HepG2 (cell line): ENCODE data around the gene SCGB1C2. TPM values are rescaled to one million over a fixed set of nuclear protein-coding genes. Genes with fewer than 3 reads are reported as not detected.

Experiments used
- ATAC-seq: fragments of 200-7000 bp; cut with Tn5 transposase; 3 replicates; pipeline ENCODE4 v1.9.1; 2020; ENCODE audit warnings: mild to moderate bottlenecking, moderate library complexity
- BruUV-seq: library from RNA; stranded (reverse); fragments of 400-500 nt; replicated peaks from 2 replicates; lab custom pipeline; 2021; lab: Mats Ljungman, UMichigan
- CTCF ChIA-PET: fragments of 300-600 bp; formaldehyde crosslinking; extraction: SDS; loops from one replicate; lab custom pipeline; 2021; ENCODE audit warnings: low total read pairs, inconsistent platforms, low intra/inter-chr PET ratio; lab: Yijun Ruan, JAX
- POLR2A ChIA-PET: fragments of 350-600 bp; sonication (Branson Sonifier 250); formaldehyde crosslinking; loops from one replicate; lab custom pipeline; 2020; ENCODE audit warnings: antibody characterized with exemption, inconsistent platforms; lab: Yijun Ruan, JAX
- DNase-seq: peaks from one replicate; pipeline ENCODE4 v3.0.0-alpha.2; 2015; ENCODE audit warnings: low spot score
- FAIRE-seq: peaks from 3 replicates; lab custom pipeline; 2011; peaks lifted over from hg19 to GRCh38; lab: Jason Lieb, UNC
- H2AFZ ChIP-seq: one replicate; pipeline ENCODE4 v1.6.1; 2011; ENCODE audit warnings: low read length, inconsistent platforms
- H3K27ac ChIP-seq: fragments of 300-600 bp; 3 replicates; pipeline ENCODE4 v1.8.0; 2011; ENCODE audit warnings: mixed run types, mild to moderate bottlenecking, mixed read lengths, low read length, inconsistent platforms; ENCODE audit not compliant: insufficient read depth; ENCODE audit errors: extremely low read length
- H3K27me3 ChIP-seq, 2 experiments: fragments of 200-600 bp in 1 of 2; 2 replicates in 1 of 2; 3 replicates in 1 of 2; pipeline versions ENCODE4 v1.6.0 to v1.8.0; 2011; ENCODE audit warnings: low read length in 2 of 2, mild to moderate bottlenecking in 2 of 2, moderate library complexity in 2 of 2, inconsistent platforms in 1 of 2; ENCODE audit not compliant: insufficient read depth in 2 of 2, control insufficient read depth in 1 of 2
- H3K36me3 ChIP-seq, 2 experiments: fragments of 200-600 bp in 1 of 2; replicated peaks in 1 of 2; 2 replicates in 1 of 2; 3 replicates in 1 of 2; pipeline versions ENCODE4 v1.5.1 to v1.8.0; 2011; ENCODE audit warnings: low read length in 2 of 2, inconsistent platforms in 1 of 2; ENCODE audit not compliant: insufficient read depth in 2 of 2, control insufficient read depth in 1 of 2
- H3K4me1 ChIP-seq: 2 replicates; pipeline ENCODE4 v1.5.1; 2012; ENCODE audit warnings: low read length, inconsistent platforms; ENCODE audit not compliant: insufficient read depth
- H3K4me2 ChIP-seq: 2 replicates; pipeline ENCODE4 v1.6.0; 2011; ENCODE audit warnings: low read depth, low read length, inconsistent platforms
- H3K4me3 ChIP-seq, 3 experiments: fragments of 200-600 bp in 1 of 3; sonication (generic), shearing (Covaris generic) in 1 of 3; replicated peaks in 1 of 3; 2 replicates each; pipeline ENCODE4 v1.5.1; 2011 to 2016; ENCODE audit warnings: low read length in 3 of 3, inconsistent platforms in 2 of 3, low read depth in 2 of 3, mild to moderate bottlenecking in 2 of 3, control low read depth in 1 of 3, mixed read lengths in 1 of 3; ENCODE audit not compliant: insufficient read depth in 1 of 3
- H3K79me2 ChIP-seq: one replicate; pipeline ENCODE4 v1.6.1; 2011; ENCODE audit warnings: low read length, inconsistent platforms; ENCODE audit not compliant: insufficient read depth
- H3K9ac ChIP-seq: 2 replicates; pipeline ENCODE4 v1.6.0; 2011; ENCODE audit warnings: mild to moderate bottlenecking, low read depth, low read length, inconsistent platforms; ENCODE audit not compliant: insufficient read depth
- H3K9me3 ChIP-seq: 2 replicates; pipeline ENCODE4 v1.5.1; 2012; ENCODE audit warnings: mild to moderate bottlenecking, low read length
- H4K20me1 ChIP-seq: 2 replicates; pipeline ENCODE4 v1.6.0; 2011; ENCODE audit warnings: inconsistent platforms, mild to moderate bottlenecking, low read length, moderate library complexity; ENCODE audit not compliant: insufficient read depth
- GLI4 ChIP-seq: sonication (generic); formaldehyde crosslinking; IDR thresholded peaks from 2 replicates; pipeline ENCODE4 v1.5.1; 2020; ENCODE audit warnings: missing genetic modification reagents, mild to moderate bottlenecking, moderate library complexity, borderline replicate concordance
- KAT8 ChIP-seq: IDR thresholded peaks from 2 replicates; pipeline ENCODE4 v1.6.1; 2016; ENCODE audit warnings: missing genetic modification reagents, missing compliant biosample characterization
- ZNF263 ChIP-seq: sonication (generic); formaldehyde crosslinking; IDR thresholded peaks from 2 replicates; pipeline ENCODE4 v1.4.0; 2020; ENCODE audit warnings: missing genetic modification reagents
- WGBS: methylation state at CpG from one replicate; pipeline ENCODE4 v1.1.6; 2017; ENCODE audit warnings: low lambda C conversion rate; 5-methylcytosine and 5-hydroxymethylcytosine counted together
- in situ Hi-C: cut with HindIII; loops from 2 replicates; pipeline ENCODE4 v1.10.0; 2017; ENCODE audit warnings: low pct_unique_long_range_greater_than_20kb; ENCODE audit not compliant: extremely low pct_ligation_motif_present
- intact Hi-C: fragments of 100-400 bp; cut with micrococcal nuclease; formaldehyde crosslinking; loops from one replicate; pipeline ENCODE4 v1.10.0; 2022; ENCODE audit not compliant: unreplicated experiment
- polyA plus RNA-seq, 8 experiments: library from polyadenylated mRNA; depleted of rRNA in 3 of 8; stranded (reverse) in 7 of 8; unstranded in 1 of 8; fragments of >200 nt; fragmentation: Illumina TruSeq in 4 of 8; extraction: Trizol in 4 of 8; gene quantifications; 2 replicates each; pipeline versions ENCODE4 v1.2.1 to v1.2.3, GENCODE V29; 2011 to 2016; ENCODE audit warnings: low read depth in 4 of 8, missing spikeins in 1 of 8, mixed read lengths in 1 of 8; ENCODE audit not compliant: insufficient read depth in 1 of 8
- total RNA-seq, 5 experiments: library from RNA; depleted of rRNA; stranded (reverse); fragments of >200 nt; fragmentation: Illumina TruSeq; extraction: Trizol; gene quantifications; 2 replicates each; pipeline ENCODE4 v1.2.3, GENCODE V29; 2016; ENCODE audit warnings: low read depth in 1 of 5
- TF ChIP-seq, protein P1 (sequence below): sonication (generic); formaldehyde crosslinking; IDR thresholded peaks from 2 replicates; pipeline ENCODE4 v1.4.0; 2020; ENCODE audit warnings: missing genetic modification reagents
- TF ChIP-seq, protein P2 (sequence below): sonication (generic); formaldehyde crosslinking; IDR thresholded peaks from 2 replicates; pipeline ENCODE4 v1.9.0; 2021; ENCODE audit warnings: mild to moderate bottlenecking, missing genetic modification reagents
- TF ChIP-seq, protein P3 (sequence below): sonication (generic); formaldehyde crosslinking; IDR thresholded peaks from 2 replicates; pipeline ENCODE4 v1.4.0; 2020; ENCODE audit warnings: low read depth, missing genetic modification reagents

Gene SCGB1C2
- total and polyA plus RNA-seq, 2 of the 13 experiments (the other 11 are each of a cell fraction or from before 2014, with no cell fraction given) = not detected

DNA sequence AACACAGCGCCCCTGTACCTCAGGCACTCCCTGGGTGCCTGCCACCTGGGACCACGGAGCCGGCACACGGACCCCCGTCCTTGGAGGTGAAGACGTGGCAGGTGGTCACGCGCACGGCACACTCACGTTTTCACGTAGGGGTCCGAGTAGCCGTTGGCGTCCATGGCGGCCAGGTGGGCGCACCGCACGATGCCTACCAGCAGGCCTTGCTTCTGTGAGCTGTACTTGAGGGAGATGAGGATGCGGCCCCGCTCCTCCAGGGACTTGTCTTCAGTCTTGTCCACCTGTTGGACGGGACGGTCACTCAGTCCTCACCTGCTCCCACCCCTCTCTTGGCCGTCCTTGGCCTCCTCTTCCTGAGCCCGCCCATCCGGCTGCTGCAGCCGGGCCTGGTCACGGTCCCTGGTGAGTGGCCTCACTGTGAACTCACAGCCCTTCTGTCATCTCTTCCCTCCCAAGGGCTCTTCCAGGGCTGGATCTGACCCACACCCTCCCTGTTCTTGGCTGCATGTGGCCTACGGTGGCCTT, 18.8 kb downstream of the SCGB1C2 start:
- no peaks in the 10 kb centered on the region for H4K20me1 ChIP-seq
- TF ChIP-seq ZNF263 (CRISPR knock-in tag) (no peak), GLI4 (CRISPR knock-in tag) (no peak), KAT8 (no peak)
- TF ChIP-seq, protein P1, sequence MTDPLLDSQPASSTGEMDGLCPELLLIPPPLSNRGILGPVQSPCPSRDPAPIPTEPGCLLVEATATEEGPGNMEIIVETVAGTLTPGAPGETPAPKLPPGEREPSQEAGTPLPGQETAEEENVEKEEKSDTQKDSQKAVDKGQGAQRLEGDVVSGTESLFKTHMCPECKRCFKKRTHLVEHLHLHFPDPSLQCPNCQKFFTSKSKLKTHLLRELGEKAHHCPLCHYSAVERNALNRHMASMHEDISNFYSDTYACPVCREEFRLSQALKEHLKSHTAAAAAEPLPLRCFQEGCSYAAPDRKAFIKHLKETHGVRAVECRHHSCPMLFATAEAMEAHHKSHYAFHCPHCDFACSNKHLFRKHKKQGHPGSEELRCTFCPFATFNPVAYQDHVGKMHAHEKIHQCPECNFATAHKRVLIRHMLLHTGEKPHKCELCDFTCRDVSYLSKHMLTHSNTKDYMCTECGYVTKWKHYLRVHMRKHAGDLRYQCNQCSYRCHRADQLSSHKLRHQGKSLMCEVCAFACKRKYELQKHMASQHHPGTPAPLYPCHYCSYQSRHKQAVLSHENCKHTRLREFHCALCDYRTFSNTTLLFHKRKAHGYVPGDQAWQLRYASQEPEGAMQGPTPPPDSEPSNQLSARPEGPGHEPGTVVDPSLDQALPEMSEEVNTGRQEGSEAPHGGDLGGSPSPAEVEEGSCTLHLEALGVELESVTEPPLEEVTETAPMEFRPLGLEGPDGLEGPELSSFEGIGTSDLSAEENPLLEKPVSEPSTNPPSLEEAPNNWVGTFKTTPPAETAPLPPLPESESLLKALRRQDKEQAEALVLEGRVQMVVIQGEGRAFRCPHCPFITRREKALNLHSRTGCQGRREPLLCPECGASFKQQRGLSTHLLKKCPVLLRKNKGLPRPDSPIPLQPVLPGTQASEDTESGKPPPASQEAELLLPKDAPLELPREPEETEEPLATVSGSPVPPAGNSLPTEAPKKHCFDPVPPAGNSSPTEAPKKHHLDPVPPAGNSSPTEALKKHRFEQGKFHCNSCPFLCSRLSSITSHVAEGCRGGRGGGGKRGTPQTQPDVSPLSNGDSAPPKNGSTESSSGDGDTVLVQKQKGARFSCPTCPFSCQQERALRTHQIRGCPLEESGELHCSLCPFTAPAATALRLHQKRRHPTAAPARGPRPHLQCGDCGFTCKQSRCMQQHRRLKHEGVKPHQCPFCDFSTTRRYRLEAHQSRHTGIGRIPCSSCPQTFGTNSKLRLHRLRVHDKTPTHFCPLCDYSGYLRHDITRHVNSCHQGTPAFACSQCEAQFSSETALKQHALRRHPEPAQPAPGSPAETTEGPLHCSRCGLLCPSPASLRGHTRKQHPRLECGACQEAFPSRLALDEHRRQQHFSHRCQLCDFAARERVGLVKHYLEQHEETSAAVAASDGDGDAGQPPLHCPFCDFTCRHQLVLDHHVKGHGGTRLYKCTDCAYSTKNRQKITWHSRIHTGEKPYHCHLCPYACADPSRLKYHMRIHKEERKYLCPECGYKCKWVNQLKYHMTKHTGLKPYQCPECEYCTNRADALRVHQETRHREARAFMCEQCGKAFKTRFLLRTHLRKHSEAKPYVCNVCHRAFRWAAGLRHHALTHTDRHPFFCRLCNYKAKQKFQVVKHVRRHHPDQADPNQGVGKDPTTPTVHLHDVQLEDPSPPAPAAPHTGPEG (CRISPR knock-in tag) = no peak
- TF ChIP-seq, protein P2, sequence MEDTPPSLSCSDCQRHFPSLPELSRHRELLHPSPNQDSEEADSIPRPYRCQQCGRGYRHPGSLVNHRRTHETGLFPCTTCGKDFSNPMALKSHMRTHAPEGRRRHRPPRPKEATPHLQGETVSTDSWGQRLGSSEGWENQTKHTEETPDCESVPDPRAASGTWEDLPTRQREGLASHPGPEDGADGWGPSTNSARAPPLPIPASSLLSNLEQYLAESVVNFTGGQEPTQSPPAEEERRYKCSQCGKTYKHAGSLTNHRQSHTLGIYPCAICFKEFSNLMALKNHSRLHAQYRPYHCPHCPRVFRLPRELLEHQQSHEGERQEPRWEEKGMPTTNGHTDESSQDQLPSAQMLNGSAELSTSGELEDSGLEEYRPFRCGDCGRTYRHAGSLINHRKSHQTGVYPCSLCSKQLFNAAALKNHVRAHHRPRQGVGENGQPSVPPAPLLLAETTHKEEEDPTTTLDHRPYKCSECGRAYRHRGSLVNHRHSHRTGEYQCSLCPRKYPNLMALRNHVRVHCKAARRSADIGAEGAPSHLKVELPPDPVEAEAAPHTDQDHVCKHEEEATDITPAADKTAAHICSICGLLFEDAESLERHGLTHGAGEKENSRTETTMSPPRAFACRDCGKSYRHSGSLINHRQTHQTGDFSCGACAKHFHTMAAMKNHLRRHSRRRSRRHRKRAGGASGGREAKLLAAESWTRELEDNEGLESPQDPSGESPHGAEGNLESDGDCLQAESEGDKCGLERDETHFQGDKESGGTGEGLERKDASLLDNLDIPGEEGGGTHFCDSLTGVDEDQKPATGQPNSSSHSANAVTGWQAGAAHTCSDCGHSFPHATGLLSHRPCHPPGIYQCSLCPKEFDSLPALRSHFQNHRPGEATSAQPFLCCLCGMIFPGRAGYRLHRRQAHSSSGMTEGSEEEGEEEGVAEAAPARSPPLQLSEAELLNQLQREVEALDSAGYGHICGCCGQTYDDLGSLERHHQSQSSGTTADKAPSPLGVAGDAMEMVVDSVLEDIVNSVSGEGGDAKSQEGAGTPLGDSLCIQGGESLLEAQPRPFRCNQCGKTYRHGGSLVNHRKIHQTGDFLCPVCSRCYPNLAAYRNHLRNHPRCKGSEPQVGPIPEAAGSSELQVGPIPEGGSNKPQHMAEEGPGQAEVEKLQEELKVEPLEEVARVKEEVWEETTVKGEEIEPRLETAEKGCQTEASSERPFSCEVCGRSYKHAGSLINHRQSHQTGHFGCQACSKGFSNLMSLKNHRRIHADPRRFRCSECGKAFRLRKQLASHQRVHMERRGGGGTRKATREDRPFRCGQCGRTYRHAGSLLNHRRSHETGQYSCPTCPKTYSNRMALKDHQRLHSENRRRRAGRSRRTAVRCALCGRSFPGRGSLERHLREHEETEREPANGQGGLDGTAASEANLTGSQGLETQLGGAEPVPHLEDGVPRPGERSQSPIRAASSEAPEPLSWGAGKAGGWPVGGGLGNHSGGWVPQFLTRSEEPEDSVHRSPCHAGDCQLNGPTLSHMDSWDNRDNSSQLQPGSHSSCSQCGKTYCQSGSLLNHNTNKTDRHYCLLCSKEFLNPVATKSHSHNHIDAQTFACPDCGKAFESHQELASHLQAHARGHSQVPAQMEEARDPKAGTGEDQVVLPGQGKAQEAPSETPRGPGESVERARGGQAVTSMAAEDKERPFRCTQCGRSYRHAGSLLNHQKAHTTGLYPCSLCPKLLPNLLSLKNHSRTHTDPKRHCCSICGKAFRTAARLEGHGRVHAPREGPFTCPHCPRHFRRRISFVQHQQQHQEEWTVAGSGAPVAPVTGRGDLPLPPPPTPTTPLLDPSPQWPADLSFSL (CRISPR knock-in tag) = no peak
- TF ChIP-seq, protein P3, sequence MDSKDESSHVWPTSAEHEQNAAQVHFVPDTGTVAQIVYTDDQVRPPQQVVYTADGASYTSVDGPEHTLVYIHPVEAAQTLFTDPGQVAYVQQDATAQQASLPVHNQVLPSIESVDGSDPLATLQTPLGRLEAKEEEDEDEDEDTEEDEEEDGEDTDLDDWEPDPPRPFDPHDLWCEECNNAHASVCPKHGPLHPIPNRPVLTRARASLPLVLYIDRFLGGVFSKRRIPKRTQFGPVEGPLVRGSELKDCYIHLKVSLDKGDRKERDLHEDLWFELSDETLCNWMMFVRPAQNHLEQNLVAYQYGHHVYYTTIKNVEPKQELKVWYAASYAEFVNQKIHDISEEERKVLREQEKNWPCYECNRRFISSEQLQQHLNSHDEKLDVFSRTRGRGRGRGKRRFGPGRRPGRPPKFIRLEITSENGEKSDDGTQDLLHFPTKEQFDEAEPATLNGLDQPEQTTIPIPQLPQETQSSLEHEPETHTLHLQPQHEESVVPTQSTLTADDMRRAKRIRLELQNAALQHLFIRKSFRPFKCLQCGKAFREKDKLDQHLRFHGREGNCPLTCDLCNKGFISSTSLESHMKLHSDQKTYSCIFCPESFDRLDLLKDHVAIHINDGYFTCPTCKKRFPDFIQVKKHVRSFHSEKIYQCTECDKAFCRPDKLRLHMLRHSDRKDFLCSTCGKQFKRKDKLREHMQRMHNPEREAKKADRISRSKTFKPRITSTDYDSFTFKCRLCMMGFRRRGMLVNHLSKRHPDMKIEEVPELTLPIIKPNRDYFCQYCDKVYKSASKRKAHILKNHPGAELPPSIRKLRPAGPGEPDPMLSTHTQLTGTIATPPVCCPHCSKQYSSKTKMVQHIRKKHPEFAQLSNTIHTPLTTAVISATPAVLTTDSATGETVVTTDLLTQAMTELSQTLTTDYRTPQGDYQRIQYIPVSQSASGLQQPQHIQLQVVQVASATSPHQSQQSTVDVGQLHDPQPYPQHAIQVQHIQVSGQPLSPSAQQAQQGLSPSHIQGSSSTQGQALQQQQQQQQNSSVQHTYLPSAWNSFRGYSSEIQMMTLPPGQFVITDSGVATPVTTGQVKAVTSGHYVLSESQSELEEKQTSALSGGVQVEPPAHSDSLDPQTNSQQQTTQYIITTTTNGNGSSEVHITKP (CRISPR knock-in tag) = no peak
- H2AFZ ChIP-seq = no peak overlapping the region
- no peak overlapping the region for H3K9ac ChIP-seq
- H3K4me2 ChIP-seq = no peak overlapping the region
- no TSS peak for BruUV-seq
- H3K27ac ChIP-seq = no peak overlapping the region
- DNase-seq = no peak
- FAIRE-seq = no peak
- in situ Hi-C loops = no loop called here
- no peak; the same call in 2 of the 3 replicates for ATAC-seq
- ChIA-PET CTCF (no interaction called here), POLR2A (no interaction called here)
- intact Hi-C loops = no loop called here
- peaks cover 19% of the 10 kb centered on the region for H3K4me1 ChIP-seq
- no peak overlapping the region for H3K4me3 ChIP-seq
- H3K9me3 ChIP-seq = no peaks in the 10 kb centered on the region
- H3K79me2 ChIP-seq = no peaks in the 10 kb centered on the region
- peaks cover 4 to 23% of the 10 kb centered on the region in 2 experiments; a peak in 3 of 5 replicates for H3K27me3 ChIP-seq
- no peaks in the 10 kb centered on the region for H3K36me3 ChIP-seq
- 57% methylated on average over 12 of the region's 28 CpGs for WGBS
